Activated T-cell treated with anti-CD3 and anti-CD28 coated beads, Interleukin-2, amount 50 U/mL, for 24 hours (primary cell): Measurements from ENCODE around the gene HSFX1.
A peak's percentile ranks its signal among the peaks of the same experiment; 100 is the strongest.
"Not testable (repeated sequence)": the region's sequence is repeated elsewhere in the genome, so short reads cannot be mapped to it uniquely, and the experiment has no call there.

Source experiments
- DNase-seq: peaks from one replicate; pipeline ENCODE4 v3.0.0-alpha.2; 2020
- H3K27ac Mint-ChIP-seq: 2 replicates; pipeline ENCODE4 v1.8.0; 2020; ENCODE audit warnings: mild to moderate bottlenecking, mixed read lengths
- H3K27me3 Mint-ChIP-seq: 2 replicates; pipeline ENCODE4 v1.8.0; 2020; ENCODE audit warnings: mixed read lengths
- H3K36me3 Mint-ChIP-seq: 2 replicates; pipeline ENCODE4 v1.8.0; 2020; ENCODE audit warnings: low read depth, mixed read lengths
- H3K4me1 Mint-ChIP-seq: 2 replicates; pipeline ENCODE4 v1.8.0; 2020; ENCODE audit warnings: low read depth, mixed read lengths
- H3K4me3 Mint-ChIP-seq: 2 replicates; pipeline ENCODE4 v1.8.0; 2020; ENCODE audit warnings: mild to moderate bottlenecking, moderate library complexity, mixed read lengths
- H3K9me3 Mint-ChIP-seq: 2 replicates; pipeline ENCODE4 v1.8.0; 2020; ENCODE audit warnings: mixed read lengths

HSFX1 gene

GRCh38 chrX:149781727-149782126, 7.9 kb downstream of the HSFX1 start, which contains the start of gene MAGEA9:
Gene MAGEA9 (plus strand): TSS chrX:149781930. CDS start chrX:149786211, 4,281 bp downstream.
- not testable (repeated sequence) for H3K4me3 Mint-ChIP-seq, DNase-seq, H3K9me3 Mint-ChIP-seq, H3K27me3 Mint-ChIP-seq, H3K4me1 Mint-ChIP-seq, H3K36me3 Mint-ChIP-seq, H3K27ac Mint-ChIP-seq

- not testable (repeated sequence) for DNase-seq
- H3K27me3 Mint-ChIP-seq: peaks cover 23% of the 10 kb centered on the region
Observed at GRCh38 chrX:149795531-149795930, 21.7 kb downstream of the HSFX1 start.

GRCh38 chrX:149799095-149799714, 25.3 kb downstream of the HSFX1 start:
- Mint-ChIP-seq H3K9me3 (peaks cover 3% of the 10 kb centered on the region), H3K4me1 (peaks cover 37% of the 10 kb centered on the region), H3K27ac (no peak overlapping the region), H3K36me3 (no peaks in the 10 kb centered on the region), H3K4me3 (no peak overlapping the region), H3K27me3 (peaks cover 51% of the 10 kb centered on the region)
- DNase-seq: no peak

More at GRCh38 chrX:149795531-149795930, 21.7 kb downstream of the HSFX1 start:
- H3K4me3 Mint-ChIP-seq, H3K27ac Mint-ChIP-seq, H3K36me3 Mint-ChIP-seq, H3K9me3 Mint-ChIP-seq: not testable (repeated sequence)
- H3K4me1 Mint-ChIP-seq: peaks cover 34% of the 10 kb centered on the region

- peaks cover 51% of the 10 kb centered on the region for H3K27me3 Mint-ChIP-seq
- no peak for DNase-seq
- peaks cover 37% of the 10 kb centered on the region for H3K4me1 Mint-ChIP-seq
- H3K4me3 Mint-ChIP-seq: no peak overlapping the region
- H3K9me3 Mint-ChIP-seq: peaks cover 3% of the 10 kb centered on the region
- no peak overlapping the region for H3K27ac Mint-ChIP-seq
- H3K36me3 Mint-ChIP-seq: no peaks in the 10 kb centered on the region
Observed at GRCh38 chrX:149799938-149800337, 26.1 kb downstream of the HSFX1 start.

GRCh38 chrX:149803458-149804062, 29.7 kb downstream of the HSFX1 start:
- peaks cover 21% of the 10 kb centered on the region for H3K4me1 Mint-ChIP-seq
- DNase-seq: no peak
- no peaks in the 10 kb centered on the region for H3K9me3 Mint-ChIP-seq
- H3K36me3 Mint-ChIP-seq: no peaks in the 10 kb centered on the region
- peaks cover 43% of the 10 kb centered on the region for H3K27me3 Mint-ChIP-seq
- H3K27ac Mint-ChIP-seq: no peak overlapping the region
- H3K4me3 Mint-ChIP-seq: no peak overlapping the region

- Mint-ChIP-seq H3K27me3 (peaks cover 43% of the 10 kb centered on the region), H3K27ac (no peak overlapping the region)
Observed at GRCh38 chrX:149804102-149804501, 30.2 kb downstream of the HSFX1 start.

GRCh38 chrX:149807747-149808458, 34.0 kb downstream of the HSFX1 start:
- no peaks in the 10 kb centered on the region for H3K4me1 Mint-ChIP-seq
- H3K27ac Mint-ChIP-seq: no peak overlapping the region
- H3K4me3 Mint-ChIP-seq: no peak overlapping the region
- no peaks in the 10 kb centered on the region for H3K9me3 Mint-ChIP-seq
- no peaks in the 10 kb centered on the region for H3K36me3 Mint-ChIP-seq
- peaks cover 33% of the 10 kb centered on the region for H3K27me3 Mint-ChIP-seq
- no peak for DNase-seq

More at GRCh38 chrX:149804102-149804501, 30.2 kb downstream of the HSFX1 start:
- H3K9me3 Mint-ChIP-seq: no peaks in the 10 kb centered on the region
- H3K4me1 Mint-ChIP-seq: peaks cover 18% of the 10 kb centered on the region
- no peaks in the 10 kb centered on the region for H3K36me3 Mint-ChIP-seq
- no peak for DNase-seq
- H3K4me3 Mint-ChIP-seq: no peak overlapping the region

- peaks cover 10% of the 10 kb centered on the region for H3K4me1 Mint-ChIP-seq
- H3K4me3 Mint-ChIP-seq: no peak overlapping the region
- H3K9me3 Mint-ChIP-seq: no peaks in the 10 kb centered on the region
- no peak overlapping the region for H3K27ac Mint-ChIP-seq
- DNase-seq: no peak
- no peaks in the 10 kb centered on the region for H3K36me3 Mint-ChIP-seq
- H3K27me3 Mint-ChIP-seq: peaks cover 67% of the 10 kb centered on the region
Observed at GRCh38 chrX:149818652-149819051, 44.8 kb downstream of the HSFX1 start.

- no peak for DNase-seq
Observed at GRCh38 chrX:149819371-149819770, 45.5 kb downstream of the HSFX1 start.

GRCh38 chrX:149825424-149825823, 51.6 kb downstream of the HSFX1 start:
- Mint-ChIP-seq H3K27me3 (peaks cover 88% of the 10 kb centered on the region), H3K27ac (no peak overlapping the region), H3K4me1 (peaks cover 17% of the 10 kb centered on the region), H3K4me3 (no peak overlapping the region), H3K36me3 (no peaks in the 10 kb centered on the region), H3K9me3 (no peaks in the 10 kb centered on the region)
- DNase-seq: peak; percentile 75

More at GRCh38 chrX:149819371-149819770, 45.5 kb downstream of the HSFX1 start:
- Mint-ChIP-seq H3K27me3 (peaks cover 68% of the 10 kb centered on the region), H3K36me3 (no peaks in the 10 kb centered on the region), H3K9me3 (no peaks in the 10 kb centered on the region), H3K4me3 (no peak overlapping the region), H3K4me1 (peaks cover 10% of the 10 kb centered on the region), H3K27ac (no peak overlapping the region)
